Left cardiac atrium (tissue), 4 donors: Measurements from ENCODE around the gene SFT2D1. TPM values are rescaled to one million over a fixed set of nuclear protein-coding genes. Genes with fewer than 3 reads are reported as not detected.

ENCODE experiments used
- ATAC-seq, 2 donors: fragments of 200-7000 bp; cut with Tn5 transposase; one replicate each; pipeline ENCODE4 v1.9.1; 2020; ENCODE audit warnings: mild to moderate bottlenecking in 2 of 2, moderate library complexity in 2 of 2
- DNase-seq: peaks from one replicate; pipeline ENCODE4 v3.0.0-alpha.2; 2020
- intact Hi-C, 2 donors: fragments of 100-400 bp; cut with DNase I; formaldehyde crosslinking; loops; one replicate each; pipeline versions ENCODE4 v1.14.1 to v1.15.1; 2022 to 2023
- total RNA-seq, 2 donors: library from RNA; stranded (reverse); fragmentation: NEBNext Ultra II Directional; extraction: Animal tissue kit (Norgen Biotek cat#: 25700); gene quantifications; one replicate each; pipeline ENCODE4 v1.2.1, GENCODE V29; 2021
- donor health status: DM: no; HTN: yes; CAD: no.
- donor health status: DM: no; HTN: yes; CAD: no; lungs with severe emphysema.
- donor health status: DM: yes; HTN: yes; CAD: no.
- donor health status: Dilated cardiomyopathy.

The SFT2D1 gene
- total RNA-seq, 2 donors from 2014 or later, result 26.3 to 28.0 TPM

- ATAC-seq, result peak in 1 of 2 donors; percentile 6
- intact Hi-C loops, result loop anchor here in 1 of 2 donors (5.0 kb wide), 1 partner anchor 35 kb away; no protein-coding TSS in a partner anchor
Measured at GRCh38 chr6:166341977-166342348, 382 bp downstream of the SFT2D1 start.

GRCh38 chr6:166341464-166341863, 881 bp downstream of the SFT2D1 start:
- intact Hi-C loops, result loop anchor here in 1 of 2 donors (5.0 kb wide), 1 partner anchor 36 kb away; no protein-coding TSS in a partner anchor
- DNase-seq, result no peak
- ATAC-seq, result no peak

More at GRCh38 chr6:166341977-166342348, 382 bp downstream of the SFT2D1 start:
- no peak for DNase-seq

- intact Hi-C loops, result no loop called here
- DNase-seq (no peak), ATAC-seq (no peak)
Measured at GRCh38 chr6:166338854-166339253, 3.5 kb downstream of the SFT2D1 start.

GRCh38 chr6:166336847-166337246, 5.5 kb downstream of the SFT2D1 start:
- DNase-seq (no peak), ATAC-seq (peak in 1 of 2 donors; percentile 51)
- intact Hi-C loops, result no loop called here

DNA sequence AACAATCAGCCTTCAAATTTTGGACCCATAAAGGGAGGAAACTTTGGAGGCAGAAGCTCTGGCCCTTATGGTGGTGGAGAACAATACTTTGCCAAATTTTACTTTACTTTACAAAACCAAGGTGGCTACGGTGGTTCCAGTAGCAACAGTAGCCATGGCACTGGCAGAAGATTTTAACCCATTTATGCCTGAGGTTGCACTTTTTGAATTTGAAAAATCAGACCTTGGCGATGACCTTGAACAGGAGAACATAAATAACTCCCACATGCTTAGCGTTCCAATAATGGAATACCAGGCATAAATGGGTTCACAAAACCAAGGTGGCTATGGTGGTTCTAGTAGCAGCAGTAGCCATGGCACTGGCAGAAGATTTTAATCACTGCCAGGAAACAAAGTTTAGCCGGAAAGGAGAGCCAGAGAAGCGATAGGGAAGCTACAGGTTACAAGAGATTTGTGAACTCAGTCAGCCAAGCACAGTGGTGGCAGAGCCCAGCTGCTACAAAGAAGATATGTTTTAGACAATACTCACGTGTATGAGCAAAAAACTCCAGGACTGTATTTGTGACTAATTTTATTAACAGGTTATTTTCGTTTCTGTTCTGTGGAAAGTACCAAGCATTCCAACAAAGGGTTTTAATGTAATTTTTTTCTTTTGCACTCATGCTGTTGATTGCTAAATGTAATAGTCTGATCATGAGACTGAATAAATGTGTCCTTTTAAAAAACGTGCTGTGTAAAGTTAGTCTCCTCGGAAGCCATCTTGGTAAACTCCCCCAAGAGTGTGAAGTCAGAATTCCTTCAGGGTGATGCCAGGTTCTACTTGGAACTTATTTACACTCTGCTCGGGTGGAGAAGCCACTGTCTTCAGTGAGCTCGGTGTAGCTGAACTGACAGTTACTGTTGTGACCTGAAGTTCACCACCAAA, 6.7 kb downstream of the SFT2D1 start:
- ATAC-seq, result no peak
- no peak for DNase-seq
- intact Hi-C loops, result no loop called here

- DNase-seq (no peak), ATAC-seq (no peak)
- intact Hi-C loops, result no loop called here
Measured at GRCh38 chr6:166334878-166335277, 7.5 kb downstream of the SFT2D1 start.

DNA sequence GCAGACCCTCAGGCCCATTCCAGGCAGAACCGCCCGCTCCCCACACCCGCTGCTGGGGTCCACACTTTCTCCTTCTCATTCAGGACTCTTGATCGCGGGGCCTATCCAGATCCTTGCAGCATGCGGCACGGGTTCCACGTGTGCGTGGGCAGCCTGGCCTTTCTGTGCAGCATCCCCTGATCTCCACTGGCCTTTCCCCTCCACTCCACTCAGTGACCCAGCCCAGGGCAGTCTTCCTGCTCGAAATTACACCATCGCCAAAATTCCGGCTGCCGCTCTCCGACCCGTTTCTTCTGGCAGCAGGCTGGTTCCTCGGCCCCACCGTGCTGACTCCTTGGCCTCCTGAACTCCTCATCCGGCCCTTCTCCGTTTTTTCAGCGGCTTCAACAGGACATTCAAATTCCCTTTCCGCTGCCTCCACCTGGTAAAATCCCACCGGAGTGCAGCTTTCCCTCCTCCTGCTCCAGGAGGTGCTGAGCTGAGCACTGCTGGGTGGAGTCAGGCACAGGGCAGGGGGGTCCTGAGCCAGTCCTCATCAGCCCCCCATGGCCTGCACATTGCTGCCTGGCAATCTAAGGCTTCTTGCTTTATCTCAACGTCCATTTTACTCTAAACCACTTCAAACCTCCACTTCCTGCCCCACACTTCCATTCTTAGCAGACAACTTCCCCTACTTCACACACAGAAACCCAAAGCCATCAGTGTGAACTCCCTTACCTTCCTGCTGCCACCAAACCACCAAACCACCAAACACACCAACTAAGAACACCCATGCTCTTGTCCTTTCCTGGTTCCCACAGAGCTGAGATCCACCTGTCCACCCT, 9.0 kb downstream of the SFT2D1 start:
- ATAC-seq (peak in 1 of 2 donors; percentile 28), DNase-seq (no peak)
- intact Hi-C loops, result no loop called here

DNA sequence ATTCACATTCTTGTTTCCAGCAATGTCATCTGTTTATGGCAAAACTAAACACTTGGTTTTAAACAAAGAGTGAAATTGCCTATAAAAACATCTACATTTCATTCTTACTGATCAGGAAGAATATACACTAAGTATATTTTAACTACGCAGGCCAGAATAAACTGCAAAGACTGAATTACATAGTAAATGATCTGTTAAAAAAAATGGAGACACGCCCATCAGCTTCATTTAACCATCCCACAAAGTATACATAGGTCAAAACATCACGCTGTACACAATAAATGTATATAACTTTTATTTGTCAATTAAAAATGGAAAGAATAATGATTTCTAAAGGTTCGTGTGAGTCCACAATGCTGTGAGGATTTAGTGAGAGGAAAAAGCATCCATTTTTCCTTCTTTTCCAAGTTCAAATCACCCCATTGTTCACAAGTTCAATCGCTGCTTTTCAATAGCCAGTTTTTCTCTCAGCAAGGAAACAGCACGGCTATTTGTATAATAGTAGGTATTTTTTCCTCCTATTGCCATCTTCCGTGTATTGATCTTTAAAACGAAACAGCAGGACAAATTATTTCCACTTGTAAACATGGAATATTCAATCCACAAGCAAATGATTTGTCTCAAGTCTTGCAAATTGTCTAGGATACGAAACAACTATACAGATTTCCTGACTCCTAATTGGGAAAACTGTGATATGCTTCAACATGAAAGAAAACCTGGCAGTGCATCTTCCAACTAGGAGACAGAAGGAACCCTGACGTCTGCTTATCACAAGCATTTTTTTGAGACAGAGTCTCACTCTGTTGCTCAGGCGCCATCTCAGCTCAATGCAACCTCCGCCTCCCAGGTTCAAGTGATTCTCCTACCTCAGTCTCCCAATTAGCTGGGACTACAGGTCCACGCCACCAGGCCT, 10.6 kb downstream of the SFT2D1 start:
- DNase-seq, result no peak
- intact Hi-C loops, result no loop called here
- ATAC-seq, result no peak

GRCh38 chr6:166330612-166331011, 11.7 kb downstream of the SFT2D1 start:
- intact Hi-C loops, result no loop called here
- DNase-seq, result peak; percentile 60

DNA sequence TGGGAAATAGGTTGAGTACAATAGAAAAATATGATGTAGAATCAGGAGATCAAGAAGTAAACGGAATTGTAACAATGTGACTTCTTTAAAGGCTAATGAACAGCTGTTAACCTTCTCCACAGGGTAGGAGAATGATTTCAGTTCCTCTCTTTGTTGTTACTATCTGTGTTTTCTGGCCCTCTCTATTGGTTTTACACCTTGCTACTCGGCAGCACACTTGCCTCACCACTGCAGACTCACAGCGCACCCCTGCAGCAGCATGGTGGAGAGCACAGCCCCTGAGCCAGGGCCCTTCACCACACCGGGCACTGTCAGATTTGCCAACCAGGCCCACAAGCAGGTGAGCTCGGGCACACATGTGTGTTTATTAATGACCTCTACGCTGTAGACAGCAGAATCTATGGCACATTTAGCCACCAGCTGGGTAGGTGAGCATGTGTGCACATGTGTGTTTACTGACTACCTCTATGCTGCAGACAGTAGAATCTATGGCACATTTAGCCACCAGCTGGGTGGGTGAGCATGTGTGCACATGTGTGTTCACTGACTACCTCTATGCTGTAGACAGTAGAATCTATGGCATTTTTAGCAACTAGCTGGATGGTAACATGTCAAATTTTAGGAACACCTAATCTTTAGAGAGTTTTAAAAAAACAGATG, 16.8 kb downstream of the SFT2D1 start:
- intact Hi-C loops, result no loop called here
- DNase-seq, result no peak

More at GRCh38 chr6:166330612-166331011, 11.7 kb downstream of the SFT2D1 start:
- ATAC-seq, result peak; percentile 76 to 79

GRCh38 chr6:166323395-166323794, 18.9 kb downstream of the SFT2D1 start:
- no peak for DNase-seq
- no peak for ATAC-seq
- intact Hi-C loops, result no loop called here

More for the DNA sequence above, 16.8 kb downstream of the SFT2D1 start:
- ATAC-seq, result no peak

DNA sequence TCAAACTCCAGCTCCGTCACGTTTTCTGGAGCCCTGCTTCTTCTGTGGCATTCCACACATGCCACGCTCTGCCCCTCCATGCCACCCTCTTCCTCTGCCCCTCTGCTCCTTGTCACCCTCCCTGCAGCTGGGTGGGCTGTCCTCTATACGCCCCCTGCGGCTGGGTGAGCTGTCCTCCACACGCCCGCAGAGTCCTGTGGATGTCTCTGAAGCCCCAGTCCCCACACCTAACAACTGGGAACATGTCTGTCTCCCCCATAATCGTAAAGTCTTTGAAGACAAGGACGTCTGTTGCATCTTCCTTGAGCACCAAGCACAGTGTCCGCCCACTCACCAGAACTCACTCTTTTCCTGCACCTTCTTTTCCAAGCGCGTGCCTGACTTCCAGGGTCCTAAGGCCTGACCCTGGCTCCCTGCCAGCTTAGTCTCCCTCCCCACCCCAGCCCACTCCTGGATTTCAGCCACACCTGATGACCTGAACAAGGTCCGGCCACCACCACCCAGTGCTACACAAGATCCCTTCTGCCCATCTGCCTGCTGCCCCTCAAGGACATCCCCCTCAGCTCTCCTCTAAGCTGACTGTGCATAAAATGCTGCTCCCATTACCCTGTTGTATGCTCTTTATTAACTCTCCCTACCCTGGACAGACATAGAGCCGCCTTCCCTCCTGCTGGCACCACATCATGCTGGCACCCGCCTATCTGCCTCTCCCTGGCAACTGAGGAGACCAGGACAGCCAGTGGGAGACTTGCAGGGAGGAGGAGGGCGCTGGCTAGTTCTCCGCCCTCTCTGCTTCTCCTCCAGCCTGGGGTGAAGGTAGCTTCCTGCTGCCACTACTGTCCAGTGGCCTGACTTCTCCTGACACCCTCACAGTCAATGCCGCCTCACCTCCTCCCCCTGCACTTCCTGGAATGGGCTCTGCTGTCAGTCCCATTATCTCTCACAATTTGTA, 23.4 kb downstream of the SFT2D1 start:
- intact Hi-C loops, result no loop called here
- no peak for DNase-seq
- peak; percentile 94 to 95 for ATAC-seq

DNA sequence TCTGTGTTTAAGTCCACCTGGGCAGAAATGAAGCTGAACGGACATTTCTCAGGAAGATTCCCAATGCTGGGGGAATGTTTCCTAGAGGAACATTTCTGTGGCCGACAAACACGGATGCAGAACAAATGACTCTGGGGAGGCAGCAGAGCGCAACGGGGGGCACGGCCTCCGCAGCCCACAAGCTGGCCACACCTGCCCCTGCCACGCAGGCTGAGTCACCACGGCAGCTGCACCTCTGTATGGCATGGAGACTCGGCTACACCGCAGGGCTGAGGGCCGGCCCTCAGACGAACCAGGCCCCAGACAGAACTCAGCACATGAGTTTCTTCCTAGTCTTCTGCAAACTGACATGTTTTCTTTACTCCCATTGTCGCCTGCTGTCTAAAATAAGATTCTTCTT, 24.1 kb downstream of the SFT2D1 start:
- DNase-seq (no peak), ATAC-seq (peak in 1 of 2 donors; percentile 38)
- intact Hi-C loops, result no loop called here

- DNase-seq, result no peak
- ATAC-seq, result no peak
- intact Hi-C loops, result no loop called here
Measured at GRCh38 chr6:166317261-166318212, 24.8 kb downstream of the SFT2D1 start.

- ATAC-seq, result no peak
- intact Hi-C loops, result no loop called here
Measured at GRCh38 chr6:166315436-166315835, 26.9 kb downstream of the SFT2D1 start.

GRCh38 chr6:166314454-166314853, 27.9 kb downstream of the SFT2D1 start:
- intact Hi-C loops, result loop anchor here in 1 of 2 donors (5.0 kb wide), 1 partner anchor 83 kb away; no protein-coding TSS in a partner anchor
- no peak for ATAC-seq
- DNase-seq, result no peak

More at GRCh38 chr6:166315436-166315835, 26.9 kb downstream of the SFT2D1 start:
- DNase-seq, result no peak
